ENCODE results near the gene TSPO2. TPM values are rescaled to one million over a fixed set of nuclear protein-coding genes. Genes with fewer than 3 reads are reported as not detected.
A peak's percentile ranks its signal among the peaks of the same experiment; 100 is the strongest.

Gene TSPO2
- total and polyA plus RNA-seq, 9 of the 15 experiments (the other 6 are each of a cell fraction or from before 2014, with no cell fraction given): not detected

DNA sequence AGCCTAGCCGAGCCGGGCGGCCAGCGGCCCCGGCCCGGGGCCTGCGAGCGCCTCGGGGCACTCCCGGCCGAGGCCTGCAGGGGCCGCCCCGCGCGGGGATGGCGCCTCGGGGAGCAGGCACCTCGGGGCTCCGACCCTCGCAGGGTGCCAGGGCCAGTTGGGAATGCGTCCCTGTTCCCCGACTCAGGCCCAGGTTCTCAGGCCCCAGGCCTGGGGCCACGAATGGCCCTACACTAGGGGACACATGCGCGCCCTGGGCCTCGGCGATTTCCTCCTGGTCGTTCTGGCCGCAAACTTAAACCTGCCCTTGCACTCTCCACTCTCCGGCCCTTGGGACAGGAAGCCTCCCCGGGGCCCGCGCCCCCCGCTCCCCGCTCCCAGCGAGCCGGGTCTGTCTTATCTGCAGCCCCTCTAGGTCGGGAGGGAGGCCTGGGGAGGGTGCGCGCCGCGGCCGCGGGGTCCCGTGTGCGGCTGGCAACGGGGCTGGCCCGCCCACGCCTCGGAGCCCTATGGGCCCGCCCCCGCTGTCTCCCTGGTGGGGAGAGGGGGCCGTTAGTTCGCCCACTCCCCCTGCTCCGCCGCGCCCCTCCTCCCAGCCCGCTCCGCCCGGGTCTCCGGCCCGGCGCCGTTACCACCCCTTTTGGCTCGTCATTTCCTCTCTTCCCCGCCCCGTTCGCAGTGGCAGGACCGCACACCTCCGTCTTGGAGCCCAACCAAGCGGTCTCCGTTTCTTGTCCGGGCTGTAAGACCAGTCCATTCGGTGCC lies 31.1 kb downstream of the TSPO2 start (continued):
- TF ChIP-seq, protein P1, sequence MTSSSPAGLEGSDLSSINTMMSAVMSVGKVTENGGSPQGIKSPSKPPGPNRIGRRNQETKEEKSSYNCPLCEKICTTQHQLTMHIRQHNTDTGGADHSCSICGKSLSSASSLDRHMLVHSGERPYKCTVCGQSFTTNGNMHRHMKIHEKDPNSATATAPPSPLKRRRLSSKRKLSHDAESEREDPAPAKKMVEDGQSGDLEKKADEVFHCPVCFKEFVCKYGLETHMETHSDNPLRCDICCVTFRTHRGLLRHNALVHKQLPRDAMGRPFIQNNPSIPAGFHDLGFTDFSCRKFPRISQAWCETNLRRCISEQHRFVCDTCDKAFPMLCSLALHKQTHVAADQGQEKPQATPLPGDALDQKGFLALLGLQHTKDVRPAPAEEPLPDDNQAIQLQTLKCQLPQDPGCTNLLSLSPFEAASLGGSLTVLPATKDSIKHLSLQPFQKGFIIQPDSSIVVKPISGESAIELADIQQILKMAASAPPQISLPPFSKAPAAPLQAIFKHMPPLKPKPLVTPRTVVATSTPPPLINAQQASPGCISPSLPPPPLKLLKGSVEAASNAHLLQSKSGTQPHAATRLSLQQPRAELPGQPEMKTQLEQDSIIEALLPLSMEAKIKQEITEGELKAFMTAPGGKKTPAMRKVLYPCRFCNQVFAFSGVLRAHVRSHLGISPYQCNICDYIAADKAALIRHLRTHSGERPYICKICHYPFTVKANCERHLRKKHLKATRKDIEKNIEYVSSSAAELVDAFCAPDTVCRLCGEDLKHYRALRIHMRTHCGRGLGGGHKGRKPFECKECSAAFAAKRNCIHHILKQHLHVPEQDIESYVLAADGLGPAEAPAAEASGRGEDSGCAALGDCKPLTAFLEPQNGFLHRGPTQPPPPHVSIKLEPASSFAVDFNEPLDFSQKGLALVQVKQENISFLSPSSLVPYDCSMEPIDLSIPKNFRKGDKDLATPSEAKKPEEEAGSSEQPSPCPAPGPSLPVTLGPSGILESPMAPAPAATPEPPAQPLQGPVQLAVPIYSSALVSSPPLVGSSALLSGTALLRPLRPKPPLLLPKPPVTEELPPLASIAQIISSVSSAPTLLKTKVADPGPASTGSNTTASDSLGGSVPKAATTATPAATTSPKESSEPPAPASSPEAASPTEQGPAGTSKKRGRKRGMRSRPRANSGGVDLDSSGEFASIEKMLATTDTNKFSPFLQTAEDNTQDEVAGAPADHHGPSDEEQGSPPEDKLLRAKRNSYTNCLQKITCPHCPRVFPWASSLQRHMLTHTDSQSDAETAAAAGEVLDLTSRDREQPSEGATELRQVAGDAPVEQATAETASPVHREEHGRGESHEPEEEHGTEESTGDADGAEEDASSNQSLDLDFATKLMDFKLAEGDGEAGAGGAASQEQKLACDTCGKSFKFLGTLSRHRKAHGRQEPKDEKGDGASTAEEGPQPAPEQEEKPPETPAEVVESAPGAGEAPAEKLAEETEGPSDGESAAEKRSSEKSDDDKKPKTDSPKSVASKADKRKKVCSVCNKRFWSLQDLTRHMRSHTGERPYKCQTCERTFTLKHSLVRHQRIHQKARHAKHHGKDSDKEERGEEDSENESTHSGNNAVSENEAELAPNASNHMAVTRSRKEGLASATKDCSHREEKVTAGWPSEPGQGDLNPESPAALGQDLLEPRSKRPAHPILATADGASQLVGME (CRISPR knock-in tag; IDR thresholded peaks at IDR 0.05): peak; percentile 37; the same call in 1 of the 2 replicates
- TF ChIP-seq ZNF561 (CRISPR knock-in tag; conservative IDR thresholded peaks at IDR 0.05): no peak
- TF ChIP-seq ETS1 (conservative IDR thresholded peaks at IDR 0.05; ENCODE audit: control insufficient read depth, low read depth, low read length): peak; percentile 80
- TF ChIP-seq CHAMP1 (IDR thresholded peaks at IDR 0.05): no peak
- peak; percentile 56; the same call in 1 of the 2 replicates for TF ChIP-seq ZSCAN29 (IDR thresholded peaks at IDR 0.05)
- no peak; the same call in none of the 2 replicates for TF ChIP-seq CXXC5 (CRISPR knock-in tag; IDR thresholded peaks at IDR 0.05)
- peak; percentile 24 for TF ChIP-seq HNRNPLL (IDR thresholded peaks at IDR 0.05; ENCODE audit: low read depth, low read length, poor library complexity, severe bottlenecking)
- TF ChIP-seq RBFOX2 (IDR thresholded peaks at IDR 0.05; ENCODE audit: low read depth, low read length): peak; percentile 89
- TF ChIP-seq BRD4 (IDR thresholded peaks at IDR 0.05): peak; percentile 94
- TF ChIP-seq YBX1 (IDR thresholded peaks at IDR 0.05): no peak
- TF ChIP-seq ZEB2 (IDR thresholded peaks at IDR 0.05): no peak
- no peak for TF ChIP-seq ELF1 (tag; IDR thresholded peaks at IDR 0.05)
- no peak for TF ChIP-seq ZBTB17 (CRISPR knock-in tag; IDR thresholded peaks at IDR 0.05)
- peak; percentile 76; the same call in 1 of the 2 replicates for TF ChIP-seq ZNF449 (CRISPR knock-in tag; IDR thresholded peaks at IDR 0.05)
- TF ChIP-seq LCOR (CRISPR knock-in tag; IDR thresholded peaks at IDR 0.05): no peak
- TF ChIP-seq TFAM (CRISPR knock-in tag; conservative IDR thresholded peaks at IDR 0.05): no peak
- TF ChIP-seq GATA2 (CRISPR knock-in tag; IDR thresholded peaks at IDR 0.05): no peak
- 0 out of 2 replicates have a peak, but pooled peaks have one; percentile 1 for TF ChIP-seq ZNF316 (IDR thresholded peaks at IDR 0.05)

Measured in K562 (cell line).